ENCODE data around the gene CARD19.
"Not testable (repeated sequence)": the region's sequence is repeated elsewhere in the genome, so short reads cannot be mapped to it uniquely, and the experiment has no call there.

The CARD19 gene

DNA sequence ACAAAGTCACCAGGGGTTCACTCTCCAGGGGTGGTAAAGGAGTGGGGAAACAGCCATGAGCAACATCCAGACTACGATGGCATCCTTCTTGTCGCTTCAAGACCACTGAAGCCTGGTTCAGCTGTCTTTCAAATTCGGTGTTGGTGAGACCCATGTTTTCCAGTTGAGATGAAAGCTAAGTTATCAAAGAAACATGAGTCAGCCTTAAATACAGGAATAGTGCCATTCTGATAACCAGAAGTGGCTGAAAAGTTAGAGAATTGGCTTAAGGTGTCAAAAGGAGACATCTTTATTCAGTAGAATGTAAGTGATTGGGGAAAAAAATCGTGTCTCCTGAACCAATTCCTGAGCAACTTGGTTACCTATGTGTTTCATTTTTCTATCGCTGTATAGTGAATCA lies 7.0 kb upstream of the CARD19 start:
- DNase-seq, result no peak

- no peak for DNase-seq
Observed at GRCh38 chr9:93089481-93089991, 6.5 kb upstream of the CARD19 start.

DNA sequence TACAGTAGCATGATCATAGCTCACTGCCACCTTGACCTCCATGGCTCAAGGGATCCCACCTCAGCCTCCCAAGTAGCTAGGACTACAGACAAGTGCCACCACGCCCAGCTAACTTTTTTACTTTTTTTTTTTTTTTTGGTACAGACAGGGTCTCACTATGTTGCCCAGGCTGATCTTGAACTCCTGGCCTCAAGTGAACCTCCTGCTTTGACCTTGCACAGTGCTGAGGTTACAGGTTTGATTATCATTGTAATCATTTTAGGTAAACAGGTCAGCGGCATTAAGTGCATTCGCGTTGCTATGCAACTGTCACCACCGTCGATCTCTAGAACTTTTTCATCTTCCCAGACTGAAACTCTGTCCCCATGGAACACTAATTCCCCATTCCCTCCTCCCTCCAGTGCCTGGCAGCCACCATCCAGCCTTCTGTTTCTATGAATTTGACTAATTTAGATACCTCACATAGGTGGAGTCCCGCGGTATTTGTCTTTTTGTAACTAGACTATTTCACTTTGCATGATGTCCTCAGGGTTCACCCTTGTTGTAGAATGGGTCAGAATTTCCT lies 5.8 kb upstream of the CARD19 start:
- DNase-seq, result no peak

DNA sequence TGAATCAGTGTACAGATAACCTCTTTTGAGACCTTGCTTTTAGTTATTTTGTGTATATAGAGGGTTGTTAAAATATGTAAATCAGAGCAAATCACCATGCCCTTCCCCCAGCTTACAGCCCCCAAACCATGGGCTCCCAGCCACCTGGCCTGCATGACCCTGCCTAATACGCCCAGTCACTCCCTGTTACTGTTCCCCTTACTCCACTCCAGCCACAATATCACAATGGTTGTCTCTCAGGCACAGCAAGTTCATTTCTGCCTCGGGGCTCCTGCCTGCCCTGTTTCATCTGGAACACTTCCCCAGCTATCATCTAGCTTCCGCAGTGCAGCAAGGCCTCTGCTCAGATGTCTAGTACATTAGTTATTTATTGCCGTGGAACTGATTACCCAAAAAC lies 5.0 kb upstream of the CARD19 start:
- DNase-seq, result no peak

- DNase-seq, result no peak
Observed at GRCh38 chr9:93091453-93092081, 4.5 kb upstream of the CARD19 start.

DNA sequence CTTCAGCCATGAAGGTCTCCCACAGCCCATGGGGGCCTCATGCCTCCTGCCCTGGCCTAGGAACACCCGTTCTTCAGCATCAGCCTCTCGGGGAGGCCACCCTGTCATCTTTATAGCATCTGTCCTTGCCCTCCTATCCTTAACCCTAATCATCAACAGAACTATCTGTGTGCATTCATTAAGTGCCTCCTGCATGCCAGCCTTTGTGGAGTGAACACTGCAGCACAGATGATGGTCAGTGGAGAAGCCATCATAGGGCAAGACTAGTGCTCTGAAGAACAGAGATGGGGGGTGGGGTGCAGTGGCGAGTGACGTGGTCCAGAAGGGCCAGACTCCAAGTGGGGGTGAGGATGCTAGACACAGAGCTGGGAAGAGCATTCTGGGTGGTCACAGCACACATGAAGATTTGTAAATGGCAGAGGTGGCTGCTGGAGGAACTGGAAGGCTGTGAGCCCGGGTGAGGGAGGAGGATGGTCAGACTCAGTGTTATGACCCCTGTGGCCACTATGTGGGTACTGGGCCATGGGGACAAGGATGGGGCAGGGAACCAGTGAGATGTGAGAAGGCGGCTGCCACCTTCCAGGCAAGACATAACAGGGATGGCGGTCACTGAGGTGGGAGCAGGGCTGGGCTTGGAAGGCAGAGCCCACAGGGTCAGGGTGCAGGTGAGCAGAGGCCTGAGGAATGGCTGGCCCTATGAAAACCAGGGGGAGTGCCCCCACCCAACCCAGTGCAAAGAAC lies 3.6 kb upstream of the CARD19 start:
- no peak for DNase-seq

GRCh38 chr9:93093127-93093876 lies 2.7 kb upstream of the CARD19 start:
- DNase-seq, result no peak

DNA sequence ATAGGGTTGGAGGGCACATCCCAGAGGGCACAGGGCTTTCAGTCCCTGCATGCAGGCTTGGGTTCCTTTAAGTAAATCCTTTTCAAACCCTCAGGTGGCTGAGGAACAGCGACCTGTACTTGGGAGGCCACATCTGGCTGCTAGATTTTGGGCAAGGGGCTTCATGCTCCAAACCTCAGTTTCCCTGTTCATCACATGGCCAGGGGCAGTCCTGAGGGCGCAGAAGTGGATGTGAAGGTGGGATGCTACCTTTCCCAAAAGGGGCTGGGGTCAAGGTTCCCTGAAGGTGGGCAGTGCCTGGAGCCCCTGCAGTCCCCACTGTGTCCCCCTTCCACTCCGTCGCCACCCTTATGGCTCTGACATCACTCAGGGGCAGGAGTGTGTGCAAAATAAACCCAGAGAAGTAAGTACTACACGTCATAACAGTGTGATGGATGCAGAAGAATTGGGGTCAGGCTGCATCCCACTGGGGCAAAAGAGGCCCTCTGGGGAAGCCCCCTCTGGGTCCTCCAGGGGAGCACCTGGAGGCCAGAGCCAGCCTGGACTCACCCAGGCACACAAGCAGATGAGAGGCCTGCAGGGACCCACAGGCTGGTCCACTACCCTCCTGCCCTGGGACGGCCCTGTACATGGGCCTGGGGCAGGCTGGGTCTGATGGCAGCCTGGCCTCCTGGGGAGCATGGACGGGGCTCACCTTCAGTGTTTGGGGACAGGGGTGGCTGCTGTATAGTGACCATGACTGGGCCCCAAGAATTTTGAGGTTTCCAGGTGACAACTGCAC lies 1.9 kb upstream of the CARD19 start:
- no peak for DNase-seq

DNA sequence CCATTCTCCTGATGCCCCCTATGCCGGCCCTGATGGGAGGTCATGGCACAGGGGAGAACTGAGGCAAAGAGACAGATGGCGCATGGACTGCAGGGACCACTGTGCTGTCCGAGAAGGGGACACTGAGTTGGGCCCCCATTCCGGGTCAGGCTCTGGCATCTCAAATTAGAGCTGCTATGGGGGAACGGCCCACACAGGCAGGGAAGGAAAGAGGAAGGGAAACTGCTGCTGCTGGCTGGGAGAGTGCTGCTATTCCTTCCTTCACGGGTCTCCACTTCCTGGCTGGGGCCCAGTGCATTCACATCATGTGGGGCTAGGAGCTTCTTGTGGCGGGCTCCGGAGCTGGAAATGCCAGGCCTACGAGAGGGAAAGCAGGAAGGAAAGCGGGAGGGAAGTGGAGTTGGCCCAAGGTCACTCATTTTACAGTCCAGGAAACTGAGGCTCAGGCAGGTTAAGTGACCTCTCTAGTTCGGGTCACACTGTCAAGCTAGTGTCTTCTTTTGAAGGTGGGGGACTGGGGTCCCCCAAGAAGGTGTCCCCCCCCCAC lies 1.3 kb upstream of the CARD19 start:
- DNase-seq, result no peak

DNA sequence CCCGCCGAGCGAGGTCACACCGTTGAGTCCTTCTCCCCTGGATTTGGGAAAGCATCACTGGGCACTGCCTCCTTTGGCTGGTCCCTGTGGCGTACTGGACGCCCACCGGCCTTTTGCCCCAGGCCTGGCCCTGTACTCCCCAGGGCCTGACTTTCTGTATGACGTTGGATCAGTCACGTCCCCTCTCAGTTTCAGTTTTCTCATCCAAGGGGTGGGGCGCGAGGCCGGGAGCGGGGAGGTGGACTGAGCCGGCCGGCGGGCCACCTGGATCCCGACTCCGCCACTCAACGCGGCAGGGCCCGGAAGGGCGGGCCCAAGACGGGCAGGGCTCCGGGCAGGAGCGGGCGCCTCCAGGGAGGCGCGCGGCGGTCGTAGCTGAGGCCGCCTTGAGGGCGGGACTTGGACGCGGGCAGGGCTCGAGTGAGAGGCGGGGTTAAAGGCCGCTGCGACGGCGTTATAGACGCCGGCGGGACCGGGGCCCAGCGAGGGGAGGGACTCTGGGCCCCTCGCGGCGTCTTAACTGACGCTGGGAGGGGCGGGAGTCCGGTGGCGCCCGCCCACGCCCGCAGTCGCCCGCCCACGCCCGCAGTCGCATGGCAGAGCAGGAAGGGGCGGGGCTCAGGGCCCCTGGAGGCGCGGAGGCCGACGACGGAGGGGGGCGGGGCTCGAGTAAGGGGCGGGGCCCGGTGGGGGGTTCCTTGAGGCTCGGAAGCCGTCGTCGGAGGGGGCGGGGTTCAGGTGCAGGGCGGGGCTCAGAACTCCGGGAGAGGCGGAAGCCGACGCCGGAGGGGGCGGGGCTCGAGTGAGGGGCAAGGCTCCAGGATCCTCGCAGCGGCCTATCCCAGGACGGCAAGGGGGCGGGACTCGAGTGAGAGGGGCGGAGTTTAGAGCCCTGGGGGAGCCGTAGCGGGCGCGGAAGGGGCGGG lies 549 bp upstream of the CARD19 start:
- peak; percentile 83 for DNase-seq

DNA sequence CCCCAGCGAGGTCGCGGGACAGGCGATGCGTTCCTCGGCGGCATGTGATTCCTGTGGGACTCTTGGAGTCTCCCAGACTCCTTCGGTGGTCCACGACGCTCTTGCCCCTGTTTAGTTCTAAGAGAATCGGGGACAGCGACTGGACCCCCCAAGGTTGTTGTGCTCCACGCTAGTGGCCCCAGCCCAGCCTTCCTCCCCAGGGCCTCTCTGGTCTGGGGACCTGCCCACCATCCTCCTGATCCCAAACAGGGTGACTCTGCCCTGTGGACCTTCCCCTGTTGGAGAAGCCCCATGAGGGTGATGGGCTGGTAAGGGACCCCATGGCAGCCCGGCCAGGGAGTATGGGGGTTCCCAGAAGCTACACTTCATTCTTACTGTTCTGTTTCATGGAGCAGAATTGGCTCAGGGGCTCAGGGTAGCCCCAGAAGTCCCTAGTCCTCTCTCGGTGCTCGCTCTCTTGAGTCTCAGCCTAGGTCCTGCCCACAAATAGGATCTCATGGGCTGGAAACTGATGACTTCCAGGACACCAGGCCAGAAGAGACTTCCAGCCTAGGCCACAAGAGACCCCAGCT lies 880 bp downstream of the CARD19 start:
- no peak for DNase-seq

DNA sequence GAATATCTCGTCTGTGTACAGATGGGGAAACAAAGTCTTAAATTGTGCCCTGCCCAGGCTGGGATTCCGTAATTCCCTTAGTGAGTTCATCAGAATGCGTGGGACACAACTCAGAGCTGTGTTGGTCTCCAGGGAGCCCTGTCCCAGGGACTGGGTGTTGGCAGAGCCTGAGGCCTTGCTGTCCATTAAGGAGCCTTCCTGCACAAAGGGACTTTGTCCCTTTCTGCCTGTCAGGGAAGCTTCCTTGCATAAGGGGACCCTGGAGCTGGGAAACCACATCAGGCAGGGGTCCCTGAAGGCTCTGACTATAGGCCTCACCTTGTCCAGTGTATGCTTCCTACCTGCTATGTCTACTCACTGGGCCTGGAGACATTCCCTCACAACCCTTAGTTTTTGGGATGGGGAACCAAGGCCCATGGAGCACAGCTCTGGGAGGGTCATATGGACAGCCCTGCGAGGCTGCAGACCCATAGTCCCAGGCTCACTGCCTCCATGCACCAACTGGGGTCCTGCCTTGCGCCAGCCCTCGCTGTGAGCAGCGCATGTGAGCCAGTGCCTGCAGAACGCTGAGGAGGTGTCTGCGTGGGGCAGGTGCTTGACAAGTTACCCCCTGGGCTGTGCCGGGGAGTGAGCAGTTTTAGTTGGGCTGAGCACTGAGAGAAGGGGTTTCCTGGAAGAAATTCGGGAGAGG lies 1.6 kb downstream of the CARD19 start:
- no peak for DNase-seq

DNA sequence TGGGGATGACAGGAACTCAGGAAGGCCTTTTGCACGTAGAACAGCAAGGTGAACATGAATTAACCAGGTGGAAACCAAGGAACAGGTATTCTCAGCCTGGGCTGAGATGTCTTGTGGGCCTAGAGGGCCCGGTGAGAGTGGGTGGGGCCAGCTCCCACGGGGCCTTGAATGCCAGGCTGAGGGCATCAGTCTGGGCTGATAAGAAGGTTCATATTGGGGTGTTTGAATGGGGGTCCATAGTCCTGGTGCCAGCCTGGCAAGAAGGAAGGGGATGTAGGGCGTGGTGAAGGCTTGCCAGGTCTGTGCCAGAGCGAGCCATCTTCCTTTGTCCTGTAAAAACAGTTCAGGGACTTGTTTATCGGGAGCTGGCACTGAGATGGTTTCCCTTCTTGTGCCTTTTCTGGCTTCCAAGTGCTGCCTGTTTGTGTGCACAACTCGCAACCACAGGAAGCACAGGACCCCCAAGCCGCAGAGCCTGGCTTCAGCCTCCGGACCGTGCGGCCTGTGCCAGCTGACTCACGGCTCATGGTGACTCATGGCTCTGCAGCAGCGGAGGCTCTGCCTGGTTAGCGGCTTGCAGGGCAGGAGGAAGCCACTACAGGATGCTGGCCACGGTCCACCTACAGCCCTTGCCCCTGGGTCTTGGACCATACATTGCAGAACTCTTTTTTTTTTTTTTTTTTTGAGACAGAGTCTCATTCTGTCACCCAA lies 2.4 kb downstream of the CARD19 start:
- no peak for DNase-seq

GRCh38 chr9:93099551-93100275 lies 3.7 kb downstream of the CARD19 start:
- no peak for DNase-seq

DNA sequence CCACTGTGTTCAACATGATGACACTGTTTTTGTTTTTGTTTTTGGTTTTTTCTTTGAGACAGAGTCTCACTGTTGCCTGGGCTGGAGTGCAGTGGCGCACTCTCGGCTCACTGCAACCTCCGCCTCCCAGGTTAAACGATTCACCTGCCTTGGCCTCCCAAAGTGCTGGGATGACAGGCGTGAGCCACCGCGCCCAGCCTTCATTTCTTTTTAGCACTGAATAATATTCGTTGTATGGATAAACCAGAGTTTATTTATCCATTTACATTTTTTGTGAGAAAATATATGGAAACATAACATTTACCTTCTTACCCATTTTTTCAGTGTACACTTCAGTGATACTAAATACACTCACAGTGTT lies 4.2 kb downstream of the CARD19 start:
- DNase-seq, result no peak

- not testable (repeated sequence) for DNase-seq
Observed at GRCh38 chr9:93101086-93101485, 5.1 kb downstream of the CARD19 start.

DNA sequence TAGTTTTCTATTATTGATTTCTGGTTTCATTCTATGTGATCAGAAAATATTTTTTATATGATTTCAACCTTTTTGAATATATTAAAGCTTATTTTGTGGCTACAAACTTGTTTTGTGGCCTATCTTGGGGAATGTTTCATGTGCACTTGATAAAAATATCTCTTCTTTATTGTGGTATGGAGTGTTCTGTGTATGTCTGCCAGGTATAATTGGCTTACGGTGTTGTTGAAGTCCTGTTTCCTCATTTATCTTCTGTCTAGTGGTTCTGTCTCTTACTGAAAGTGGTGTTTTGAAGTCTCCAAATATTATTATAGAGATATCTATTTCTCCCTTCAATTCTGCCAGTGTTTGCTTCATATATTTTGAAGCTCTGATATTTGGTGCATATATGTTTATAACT lies 9.6 kb downstream of the CARD19 start:
- DNase-seq, result no peak

- DNase-seq, result no peak
Observed at GRCh38 chr9:93107151-93107824, 11.3 kb downstream of the CARD19 start.

DNA sequence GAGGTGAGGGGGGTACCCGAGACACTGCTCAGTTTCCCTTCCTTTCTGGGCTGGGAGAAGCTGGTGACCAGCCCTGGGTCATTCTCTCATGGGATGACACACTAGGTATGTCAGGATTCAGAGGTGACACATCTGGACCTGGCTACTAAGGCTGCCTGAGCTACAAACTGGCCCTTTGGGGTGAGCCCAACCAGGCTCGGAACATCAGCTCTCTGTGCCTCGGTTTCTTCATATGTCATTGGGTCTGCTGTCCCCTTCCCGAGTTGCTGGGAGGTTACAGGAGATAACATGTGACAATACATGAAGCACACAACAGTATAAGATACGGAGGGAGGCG lies 11.8 kb downstream of the CARD19 start:
- DNase-seq, result no peak
